Heart left ventricle (tissue), 13 donors: ENCODE data around the gene CELF4.

Experiments
- POLR2A ChIP-seq, 2 donors: fragments of 450-650 bp; IDR thresholded peaks; one replicate each; pipeline ENCODE4 v1.6.1; 2017; ENCODE audit warnings: antibody characterized with exemption in 2 of 2, mild to moderate bottlenecking in 2 of 2, moderate library complexity in 2 of 2
- TF ChIP-seq, protein P1 (sequence below), 12 donors: fragments of 200-600 bp; sonication (generic) in 4 of 12; IDR thresholded peaks; one replicate each; pipeline versions ENCODE4 v1.5.0 to v1.8.0; 2018 to 2022; ENCODE audit warnings: antibody characterized with exemption in 12 of 12, mild to moderate bottlenecking in 5 of 12
- donor health status: ischemic (EF 13 %, LVEDD 7.1; RV severe dilation, severe dysfunction).
- donor health status: DM: no; HTN: yes; CAD: no.
- donor health status: DM: no; HTN: no; CAD: no.
- donor health status: ischemic (EF 25% LVEDD 6.9; RV normal size, moderate dysfunction).
- donor health status: ischemic (EF 25% LVEDD 5.7; RV mildly dilated, moderate dysfunction).
- donor health status: ischemic (EF 35%, LVEDD 5.7; RV mildly dilated, moderate dysfunction).
- donor health status: nonischemic (EF 11% LVEDD 7.7; RV severe dilation, severe dysfunction).
- donor health status: DM: yes; HTN: yes; CAD: no.
- donor health status: PGD.
- donor health status: ischemic (EF 29% LVEDD 5.4; RV normal size, mild dysfunction).
- donor health status: nonischemic (EF 23%, LVEDD 6.1; RV moderate dilation, normal function).

DNA sequence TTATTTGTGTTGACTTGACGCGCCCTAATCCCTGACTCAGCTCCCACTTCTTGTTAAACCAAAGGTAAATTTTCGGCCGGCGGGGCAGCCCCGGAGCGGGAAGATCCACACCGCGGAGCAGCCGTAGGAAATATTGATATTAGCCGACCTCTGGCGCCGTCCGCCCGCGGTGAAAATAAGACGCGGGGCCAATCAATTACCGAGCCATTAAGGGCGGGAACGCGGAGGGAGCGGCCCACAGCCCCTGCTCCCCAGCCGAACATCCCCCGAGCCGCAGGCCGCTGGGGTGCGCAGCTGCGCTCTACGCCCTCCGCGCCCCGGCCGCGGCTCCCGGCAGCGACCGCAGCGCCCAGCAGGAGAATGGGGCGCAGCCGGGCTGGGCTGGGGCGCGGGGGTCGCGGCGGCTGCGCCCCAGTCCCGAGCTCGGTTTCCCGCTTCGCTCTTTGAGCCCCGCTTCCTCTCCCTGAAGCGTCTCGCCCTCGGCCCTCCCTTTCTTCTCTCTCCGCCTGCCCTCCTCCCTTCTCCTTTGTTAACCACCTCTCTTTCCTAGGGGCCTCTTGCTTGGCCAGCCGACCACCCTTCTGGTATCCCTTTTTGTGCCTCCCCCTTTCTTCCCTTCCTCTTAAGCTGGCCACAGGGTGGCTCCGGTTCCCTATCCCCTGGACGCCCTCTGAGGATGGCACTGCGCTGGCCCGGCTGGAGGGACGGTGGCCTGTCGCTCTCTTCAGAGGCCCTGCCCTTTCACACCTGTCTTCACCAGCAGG, 40.9 kb downstream of the CELF4 start:
- TF ChIP-seq, protein P1, sequence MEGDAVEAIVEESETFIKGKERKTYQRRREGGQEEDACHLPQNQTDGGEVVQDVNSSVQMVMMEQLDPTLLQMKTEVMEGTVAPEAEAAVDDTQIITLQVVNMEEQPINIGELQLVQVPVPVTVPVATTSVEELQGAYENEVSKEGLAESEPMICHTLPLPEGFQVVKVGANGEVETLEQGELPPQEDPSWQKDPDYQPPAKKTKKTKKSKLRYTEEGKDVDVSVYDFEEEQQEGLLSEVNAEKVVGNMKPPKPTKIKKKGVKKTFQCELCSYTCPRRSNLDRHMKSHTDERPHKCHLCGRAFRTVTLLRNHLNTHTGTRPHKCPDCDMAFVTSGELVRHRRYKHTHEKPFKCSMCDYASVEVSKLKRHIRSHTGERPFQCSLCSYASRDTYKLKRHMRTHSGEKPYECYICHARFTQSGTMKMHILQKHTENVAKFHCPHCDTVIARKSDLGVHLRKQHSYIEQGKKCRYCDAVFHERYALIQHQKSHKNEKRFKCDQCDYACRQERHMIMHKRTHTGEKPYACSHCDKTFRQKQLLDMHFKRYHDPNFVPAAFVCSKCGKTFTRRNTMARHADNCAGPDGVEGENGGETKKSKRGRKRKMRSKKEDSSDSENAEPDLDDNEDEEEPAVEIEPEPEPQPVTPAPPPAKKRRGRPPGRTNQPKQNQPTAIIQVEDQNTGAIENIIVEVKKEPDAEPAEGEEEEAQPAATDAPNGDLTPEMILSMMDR (IDR thresholded peaks at IDR 0.05) = no peak
- TF ChIP-seq POLR2A (IDR thresholded peaks at IDR 0.05) = no peak
